Body of pancreas (tissue), 4 donors: ENCODE measurements around the gene EPHX1. TPM values are rescaled to one million over a fixed set of nuclear protein-coding genes. Genes with fewer than 3 reads are reported as not detected.

Experiments
- ATAC-seq: fragments of 150-250 bp; one replicate; pipeline ENCODE4 v1.9.1; 2016
- DNase-seq, 4 donors: peaks; one replicate each; pipeline ENCODE4 v3.0.0-alpha.2; 2019
- H3K27ac ChIP-seq, 4 donors: fragments of 200-600 bp; sonication (generic); 1 replicate in 3 of 4; 2 replicates in 1 of 4; pipeline versions ENCODE4 v1.5.1 to v1.6.1; 2016 to 2019; ENCODE audit warnings: mild to moderate bottlenecking in 1 of 4, mixed read lengths in 1 of 4, moderate library complexity in 1 of 4
- H3K27me3 ChIP-seq, 2 donors: fragments of 200-600 bp; sonication (generic); one replicate each; pipeline ENCODE4 v1.6.0; 2016; ENCODE audit warnings: mild to moderate bottlenecking in 1 of 2
- H3K36me3 ChIP-seq, 2 donors: fragments of 200-600 bp; sonication (generic); replicated peaks in 1 of 2; 2 replicates each; pipeline ENCODE4 v1.5.1; 2016; ENCODE audit warnings: low read depth in 2 of 2; ENCODE audit not compliant: insufficient read depth in 1 of 2
- H3K4me1 ChIP-seq: fragments of 200-600 bp; sonication (generic); one replicate; pipeline ENCODE4 v1.6.0; 2016
- H3K4me3 ChIP-seq, 2 donors: fragments of 200-600 bp; sonication (generic); 1 replicate in 1 of 2; 2 replicates in 1 of 2; pipeline ENCODE4 v1.5.1; 2016 to 2019
- H3K9me3 ChIP-seq, 3 donors: fragments of 200-600 bp; sonication (generic); 1 replicate in 2 of 3; 2 replicates in 1 of 3; pipeline ENCODE4 v1.5.1; 2016
- POLR2A ChIP-seq, 3 donors: fragments of 450-650 bp; IDR thresholded peaks; one replicate each; pipeline ENCODE4 v1.6.1; 2016; ENCODE audit warnings: antibody characterized with exemption in 3 of 3, mild to moderate bottlenecking in 2 of 3
- WGBS, 2 donors: methylation state at CpG; one replicate each; pipeline ENCODE4 v1.1.5; 2017; 5-methylcytosine and 5-hydroxymethylcytosine counted together
- intact Hi-C: fragments of 100-400 bp; cut with DNase I; formaldehyde crosslinking; loops from one replicate; pipeline ENCODE4 v1.15.1; 2023
- total RNA-seq, 2 donors: library from RNA; depleted of rRNA; stranded (reverse); fragments of >200 nt; gene quantifications; one replicate each; pipeline ENCODE4 v1.1.0, GENCODE V29; 2016
- TF ChIP-seq, protein P1 (sequence below), 7 experiments: fragments of 450-650 bp in 4 of 7; fragments of 200-600 bp in 3 of 7; sonication (generic) in 3 of 7; IDR thresholded peaks; one replicate each; pipeline ENCODE4 v1.5.1; 2016 to 2019; ENCODE audit warnings: antibody characterized with exemption in 7 of 7

Gene EPHX1
- total RNA-seq, 2 donors from 2014 or later, result 109 to 136 TPM

DNA sequence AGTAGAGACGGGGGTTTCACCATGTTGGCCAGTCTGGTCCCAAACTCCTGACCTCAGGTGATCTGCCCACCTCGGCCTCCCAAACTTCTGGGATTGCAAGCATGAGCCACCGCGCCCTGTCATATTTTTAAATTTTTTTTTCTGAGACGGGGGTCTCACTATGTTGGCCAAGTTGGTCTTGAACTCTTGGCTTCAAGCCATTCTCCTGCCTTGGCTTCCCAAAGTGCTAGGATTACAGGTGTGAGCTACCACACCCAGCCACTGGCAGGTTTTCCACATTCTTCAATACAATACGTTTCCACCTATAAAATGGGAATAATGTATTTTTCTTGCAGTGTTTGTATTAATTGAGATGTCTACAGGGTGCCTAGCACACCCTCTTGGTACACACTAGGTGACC, 82.4 kb downstream of the EPHX1 start:
- no peak for ATAC-seq
- no peaks in the 10 kb centered on the region for H3K9me3 ChIP-seq
- no peak for TF ChIP-seq POLR2A (IDR thresholded peaks at IDR 0.05)
- TF ChIP-seq, protein P1, sequence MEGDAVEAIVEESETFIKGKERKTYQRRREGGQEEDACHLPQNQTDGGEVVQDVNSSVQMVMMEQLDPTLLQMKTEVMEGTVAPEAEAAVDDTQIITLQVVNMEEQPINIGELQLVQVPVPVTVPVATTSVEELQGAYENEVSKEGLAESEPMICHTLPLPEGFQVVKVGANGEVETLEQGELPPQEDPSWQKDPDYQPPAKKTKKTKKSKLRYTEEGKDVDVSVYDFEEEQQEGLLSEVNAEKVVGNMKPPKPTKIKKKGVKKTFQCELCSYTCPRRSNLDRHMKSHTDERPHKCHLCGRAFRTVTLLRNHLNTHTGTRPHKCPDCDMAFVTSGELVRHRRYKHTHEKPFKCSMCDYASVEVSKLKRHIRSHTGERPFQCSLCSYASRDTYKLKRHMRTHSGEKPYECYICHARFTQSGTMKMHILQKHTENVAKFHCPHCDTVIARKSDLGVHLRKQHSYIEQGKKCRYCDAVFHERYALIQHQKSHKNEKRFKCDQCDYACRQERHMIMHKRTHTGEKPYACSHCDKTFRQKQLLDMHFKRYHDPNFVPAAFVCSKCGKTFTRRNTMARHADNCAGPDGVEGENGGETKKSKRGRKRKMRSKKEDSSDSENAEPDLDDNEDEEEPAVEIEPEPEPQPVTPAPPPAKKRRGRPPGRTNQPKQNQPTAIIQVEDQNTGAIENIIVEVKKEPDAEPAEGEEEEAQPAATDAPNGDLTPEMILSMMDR (IDR thresholded peaks at IDR 0.05), result no peak
- 93% methylated on average over 6 of the region's 6 CpGs for WGBS, 2 donors
- intact Hi-C loops, result no loop called here
- no peak for DNase-seq
- H3K4me1 ChIP-seq, result peaks cover 71% of the 10 kb centered on the region
- peak overlapping the region in 3 of 4 donors; percentile 96 for H3K27ac ChIP-seq
- no peaks in the 10 kb centered on the region for H3K36me3 ChIP-seq
- H3K4me3 ChIP-seq, result no peak overlapping the region
- no peaks in the 10 kb centered on the region for H3K27me3 ChIP-seq

Other genes starting within 250 kb of the EPHX1 start
- 10 to 100 TPM; 21.1 to 28.8 TPM for gene ENAH, start 157.0 kb upstream of the EPHX1 start, total RNA-seq
- 10 to 100 TPM; 48.5 to 86.6 TPM for gene SRP9, start 32.3 kb upstream of the EPHX1 start, total RNA-seq
- gene TMEM63A, start 72.3 kb downstream of the EPHX1 start, total RNA-seq, result 100 to 1,000 TPM; 129 to 217 TPM
- 100 to 1,000 TPM; 138 to 153 TPM for gene LEFTY1, start 79.0 kb downstream of the EPHX1 start, total RNA-seq
- 10 to 100 TPM; 34.2 to 52.4 TPM for gene PYCR2, start 114.1 kb downstream of the EPHX1 start, total RNA-seq
- 1 to 10 TPM in 1 of 2 donors, under 1 TPM in 1; 0.99 to 8.0 TPM for gene LEFTY2, start 131.1 kb downstream of the EPHX1 start, total RNA-seq
- 10 to 100 TPM; 11.9 to 13.7 TPM for gene SDE2, start 189.2 kb downstream of the EPHX1 start, total RNA-seq